Adrenal gland (tissue), 5 donors: ENCODE measurements around the gene PRR16.

Source experiments
- CTCF ChIP-seq, 6 experiments: fragments of 450-650 bp in 4 of 6; fragments of 200-600 bp in 2 of 6; sonication (generic) in 1 of 6; IDR thresholded peaks; 1 replicate in 5 of 6; 2 replicates in 1 of 6; pipeline versions ENCODE4 v1.5.1 to v1.8.0; 2016 to 2021; ENCODE audit warnings: antibody characterized with exemption in 6 of 6, mild to moderate bottlenecking in 2 of 6, moderate library complexity in 1 of 6
- POLR2A ChIP-seq, 2 donors: fragments of 450-650 bp; IDR thresholded peaks; one replicate each; pipeline ENCODE4 v1.6.1; 2017; ENCODE audit warnings: antibody characterized with exemption in 2 of 2, mild to moderate bottlenecking in 2 of 2, moderate library complexity in 1 of 2
- donor health status: DM: no; HTN: no; CAD: no.

- TF ChIP-seq CTCF (IDR thresholded peaks at IDR 0.05) (no peak), POLR2A (IDR thresholded peaks at IDR 0.05) (no peak)
Observed at GRCh38 chr5:120449501-120449900, 14.6 kb upstream of the PRR16 start.
